Hepatocyte (in vitro differentiated cells): ENCODE results near the gene DAND5. TPM values are rescaled to one million over a fixed set of nuclear protein-coding genes. Genes with fewer than 3 reads are reported as not detected.

Source experiments
- DNase-seq: peaks from one replicate; pipeline ENCODE4 v3.0.0-alpha.2; 2016; ENCODE audit warnings: low spot score
- H2AFZ ChIP-seq: fragments of 200-600 bp; sonication (generic); 2 replicates; pipeline ENCODE4 v1.6.0; 2016; ENCODE audit warnings: antibody characterized with exemption, mild to moderate bottlenecking
- H3K27ac ChIP-seq: fragments of 200-600 bp; sonication (generic); 2 replicates; pipeline ENCODE4 v1.5.1; 2016; ENCODE audit warnings: mild to moderate bottlenecking
- H3K27me3 ChIP-seq: fragments of 200-600 bp; sonication (generic); 2 replicates; pipeline ENCODE4 v1.6.1; 2016
- H3K36me3 ChIP-seq: fragments of 200-600 bp; sonication (generic); replicated peaks from 2 replicates; pipeline ENCODE4 v1.5.1; 2016; ENCODE audit warnings: low read depth; ENCODE audit not compliant: insufficient read depth
- H3K4me1 ChIP-seq: fragments of 200-600 bp; sonication (generic); 2 replicates; pipeline ENCODE4 v1.5.1; 2016; ENCODE audit warnings: mild to moderate bottlenecking, moderate library complexity; ENCODE audit not compliant: insufficient read depth
- H3K4me2 ChIP-seq: fragments of 200-600 bp; sonication (generic); 2 replicates; pipeline ENCODE4 v1.6.0; 2016
- H3K4me3 ChIP-seq: fragments of 200-600 bp; sonication (generic); 2 replicates; pipeline ENCODE4 v1.5.1; 2016; ENCODE audit warnings: mild to moderate bottlenecking
- H3K79me2 ChIP-seq: fragments of 200-600 bp; sonication (generic); 2 replicates; pipeline ENCODE4 v1.6.0; 2017; ENCODE audit warnings: mild to moderate bottlenecking
- H3K9me2 ChIP-seq: fragments of 200-600 bp; sonication (generic); replicated peaks from 2 replicates; pipeline ENCODE4 v1.6.0; 2017; ENCODE audit warnings: mild to moderate bottlenecking; ENCODE audit not compliant: insufficient read depth
- H3K9me3 ChIP-seq: fragments of 200-600 bp; sonication (generic); 2 replicates; pipeline ENCODE4 v1.5.1; 2016; ENCODE audit warnings: low read depth, mild to moderate bottlenecking
- H4K20me1 ChIP-seq: fragments of 200-600 bp; sonication (generic); 2 replicates; pipeline ENCODE4 v1.6.0; 2016; ENCODE audit warnings: mild to moderate bottlenecking; ENCODE audit not compliant: insufficient read depth, poor library complexity, severe bottlenecking
- EZH2 ChIP-seq: fragments of 200-600 bp; sonication (generic); IDR thresholded peaks from 2 replicates; pipeline ENCODE4 v1.6.1; 2016; ENCODE audit warnings: antibody characterized with exemption, mild to moderate bottlenecking, borderline replicate concordance
- EZH2phosphoT487 ChIP-seq: fragments of 200-600 bp; sonication (generic); IDR thresholded peaks from one replicate; pipeline ENCODE4 v1.6.1; 2018; ENCODE audit warnings: antibody characterized with exemption, mild to moderate bottlenecking, low read depth, moderate library complexity; ENCODE audit not compliant: unreplicated experiment, severe bottlenecking
- WGBS: methylation state at CpG from one replicate; pipeline ENCODE4 v1.1.6; 2016; ENCODE audit warnings: low lambda C conversion rate; ENCODE audit errors: missing lambda C conversion rate; 5-methylcytosine and 5-hydroxymethylcytosine counted together
- polyA plus RNA-seq: library from polyadenylated mRNA; unstranded; fragments of >200 nt; fragmentation: Nextera tagmentation; extraction: Ambion mirVana; gene quantifications from 2 replicates; pipeline ENCODE4 v1.2.1, GENCODE V29; 2016
- total RNA-seq: library from RNA; depleted of rRNA; stranded (reverse); fragments of >200 nt; gene quantifications from 2 replicates; pipeline ENCODE4 v1.2.3, GENCODE V29; 2014
- TF ChIP-seq, protein P1 (sequence below): fragments of 200-600 bp; sonication (generic); IDR thresholded peaks from 2 replicates; pipeline ENCODE4 v1.5.1; 2016; ENCODE audit warnings: antibody characterized with exemption, mild to moderate bottlenecking; ENCODE audit not compliant: poor library complexity

The DAND5 gene
- total and polyA plus RNA-seq, 2 experiments from 2014 or later: 0.17 TPM; not detected in 1

DNA sequence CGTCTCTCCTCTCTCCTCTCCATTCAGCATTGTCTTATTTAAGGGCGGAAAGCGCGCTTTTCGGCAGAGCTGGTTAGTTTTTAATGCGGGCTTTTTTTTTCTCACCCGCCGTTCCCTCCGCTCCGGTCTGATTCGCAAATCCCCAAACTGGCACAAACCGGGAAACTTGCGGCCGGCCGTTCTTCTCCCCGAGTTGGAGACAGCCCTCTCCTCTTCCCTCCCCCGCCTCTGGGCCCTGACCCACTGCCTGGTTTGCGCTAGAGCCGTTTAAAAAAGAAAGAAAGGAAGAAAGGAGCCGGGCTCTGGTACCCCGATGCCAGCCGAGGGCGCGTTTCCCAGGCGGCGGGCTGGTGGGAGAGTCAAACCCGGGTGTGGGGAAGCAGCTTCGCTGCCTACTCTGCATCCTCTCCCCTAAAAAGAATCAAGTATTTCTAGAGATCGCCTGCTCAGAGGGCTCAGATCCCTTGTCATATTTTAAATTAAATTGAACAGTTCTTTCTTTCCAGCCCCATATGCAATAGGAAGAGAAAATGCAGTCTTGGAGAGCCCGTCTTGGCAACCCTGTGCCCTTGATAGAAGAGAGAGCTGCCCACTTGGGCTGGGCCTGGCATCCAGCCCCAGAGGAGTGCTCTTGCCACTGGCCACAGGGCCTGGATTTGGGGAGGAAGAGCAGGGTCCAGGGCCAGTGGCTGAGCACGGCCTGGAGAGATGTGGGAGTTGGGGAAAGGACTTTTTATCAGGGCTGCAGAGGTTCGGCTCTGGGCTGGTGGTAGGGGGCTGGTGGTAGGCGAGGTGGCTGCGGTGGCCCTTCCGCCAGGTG is 44.9 kb downstream of the DAND5 start:
- no peaks in the 10 kb centered on the region for H3K36me3 ChIP-seq
- H3K79me2 ChIP-seq: peaks cover 43% of the 10 kb centered on the region
- TF ChIP-seq EZH2phosphoT487 (peak; percentile 92), EZH2 (peak; percentile 74)
- TF ChIP-seq, protein P1, sequence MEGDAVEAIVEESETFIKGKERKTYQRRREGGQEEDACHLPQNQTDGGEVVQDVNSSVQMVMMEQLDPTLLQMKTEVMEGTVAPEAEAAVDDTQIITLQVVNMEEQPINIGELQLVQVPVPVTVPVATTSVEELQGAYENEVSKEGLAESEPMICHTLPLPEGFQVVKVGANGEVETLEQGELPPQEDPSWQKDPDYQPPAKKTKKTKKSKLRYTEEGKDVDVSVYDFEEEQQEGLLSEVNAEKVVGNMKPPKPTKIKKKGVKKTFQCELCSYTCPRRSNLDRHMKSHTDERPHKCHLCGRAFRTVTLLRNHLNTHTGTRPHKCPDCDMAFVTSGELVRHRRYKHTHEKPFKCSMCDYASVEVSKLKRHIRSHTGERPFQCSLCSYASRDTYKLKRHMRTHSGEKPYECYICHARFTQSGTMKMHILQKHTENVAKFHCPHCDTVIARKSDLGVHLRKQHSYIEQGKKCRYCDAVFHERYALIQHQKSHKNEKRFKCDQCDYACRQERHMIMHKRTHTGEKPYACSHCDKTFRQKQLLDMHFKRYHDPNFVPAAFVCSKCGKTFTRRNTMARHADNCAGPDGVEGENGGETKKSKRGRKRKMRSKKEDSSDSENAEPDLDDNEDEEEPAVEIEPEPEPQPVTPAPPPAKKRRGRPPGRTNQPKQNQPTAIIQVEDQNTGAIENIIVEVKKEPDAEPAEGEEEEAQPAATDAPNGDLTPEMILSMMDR: no peak
- H3K4me3 ChIP-seq: no peak overlapping the region
- no peak overlapping the region for H3K27ac ChIP-seq
- peak overlapping the region; percentile 74 for H3K4me2 ChIP-seq
- peaks cover 46% of the 10 kb centered on the region for H3K4me1 ChIP-seq
- DNase-seq: no peak
- H3K9me3 ChIP-seq: no peaks in the 10 kb centered on the region
- WGBS: 45% methylated on average over 33 of the region's 35 CpGs
- H2AFZ ChIP-seq: peak overlapping the region; percentile 43
- H3K27me3 ChIP-seq: peaks cover 100% of the 10 kb centered on the region
- peaks cover 76% of the 10 kb centered on the region for H4K20me1 ChIP-seq
- H3K9me2 ChIP-seq: no peaks in the 10 kb centered on the region

GRCh38 chr19:13014921-13015280 is 45.5 kb downstream of the DAND5 start:
- no peak for DNase-seq
- Histone ChIP-seq H4K20me1 (peaks cover 70% of the 10 kb centered on the region), H2AFZ (no peak overlapping the region), H3K27ac (no peak overlapping the region), H3K36me3 (no peaks in the 10 kb centered on the region), H3K27me3 (peaks cover 100% of the 10 kb centered on the region), H3K9me3 (no peaks in the 10 kb centered on the region), H3K4me3 (no peak overlapping the region), H3K4me1 (peaks cover 49% of the 10 kb centered on the region), H3K9me2 (no peaks in the 10 kb centered on the region), H3K79me2 (peaks cover 49% of the 10 kb centered on the region), H3K4me2 (no peak overlapping the region)
- no peak for TF ChIP-seq EZH2
- TF ChIP-seq, protein P1: no peak
- no peak for TF ChIP-seq EZH2phosphoT487
- WGBS: 49% methylated on average over 4 of the region's 4 CpGs

- H3K27me3 ChIP-seq: peaks cover 100% of the 10 kb centered on the region
- H3K79me2 ChIP-seq: peaks cover 49% of the 10 kb centered on the region
- peaks cover 64% of the 10 kb centered on the region for H4K20me1 ChIP-seq
- no peak overlapping the region for H2AFZ ChIP-seq
- 53% methylated on average over 12 of the region's 12 CpGs for WGBS
- H3K4me1 ChIP-seq: peaks cover 50% of the 10 kb centered on the region
- no peak overlapping the region for H3K4me3 ChIP-seq
- TF ChIP-seq EZH2 (no peak), EZH2phosphoT487 (no peak)
- TF ChIP-seq, protein P1: no peak
- H3K4me2 ChIP-seq: no peak overlapping the region
- no peak for DNase-seq
- H3K9me3 ChIP-seq: no peaks in the 10 kb centered on the region
- H3K9me2 ChIP-seq: no peaks in the 10 kb centered on the region
- no peaks in the 10 kb centered on the region for H3K36me3 ChIP-seq
- no peak overlapping the region for H3K27ac ChIP-seq
Observed at GRCh38 chr19:13015361-13016223, 46.2 kb downstream of the DAND5 start.
